GM19467 (cell line): ENCODE measurements around the gene MYCL.
"Not testable (repeated sequence)": the region's sequence is repeated elsewhere in the genome, so short reads cannot be mapped to it uniquely, and the experiment has no call there.

ENCODE experiments used
- ATAC-seq: cut with Tn5 transposase; IDR thresholded peaks from one replicate; pipeline ENCODE4 v1.9.1; 2021; ENCODE audit warnings: mild to moderate bottlenecking, moderate library complexity; ENCODE audit not compliant: unreplicated experiment

Gene MYCL

GRCh38 chr1:39892601-39893595 lies 8.8 kb downstream of the MYCL start:
- no peak for ATAC-seq

DNA sequence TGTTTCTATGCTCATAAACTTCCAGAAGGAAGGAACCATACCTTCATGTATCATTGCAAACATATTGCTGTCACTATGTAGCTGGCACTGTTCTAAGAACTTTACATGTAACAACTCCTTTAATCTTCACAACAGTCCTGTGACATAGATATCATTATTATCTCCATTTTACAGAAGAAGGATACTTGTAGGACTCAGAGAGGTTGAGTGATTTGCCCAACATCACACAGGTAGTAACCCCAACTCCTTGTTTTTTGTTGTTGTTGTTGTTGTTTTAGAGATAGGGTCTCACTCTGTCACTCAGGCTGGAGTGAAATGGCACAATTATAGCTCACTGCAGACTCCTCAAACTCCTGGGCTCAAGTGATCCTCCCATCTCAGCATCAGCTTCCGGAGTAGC lies 10.8 kb downstream of the MYCL start:
- no peak for ATAC-seq

GRCh38 chr1:39890273-39890672 lies 11.4 kb downstream of the MYCL start:
- ATAC-seq: no peak

- no peak for ATAC-seq
Measured at GRCh38 chr1:39886757-39887231, 14.9 kb downstream of the MYCL start.

DNA sequence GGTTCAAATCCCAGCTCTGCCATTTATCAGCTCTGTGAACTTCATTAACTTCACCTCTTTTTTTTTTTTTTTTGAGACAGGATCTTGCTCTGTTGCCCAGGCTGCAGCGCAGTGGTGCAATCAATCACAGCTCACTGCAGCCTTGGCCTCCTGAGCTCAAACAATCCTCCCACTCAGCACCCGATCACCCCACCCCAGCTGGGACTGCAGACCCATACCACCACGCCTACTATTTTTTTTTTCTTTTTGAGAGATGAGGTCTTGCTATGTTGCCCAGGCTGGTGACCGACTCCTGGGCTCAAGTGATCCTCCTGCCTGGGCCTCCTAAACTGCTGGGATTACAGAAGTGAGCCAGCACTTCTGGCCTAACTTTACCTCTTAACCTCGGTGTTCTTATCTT lies 16.2 kb downstream of the MYCL start:
- ATAC-seq: no peak

- no peak for ATAC-seq
Measured at GRCh38 chr1:39882152-39882551, 19.6 kb downstream of the MYCL start.

DNA sequence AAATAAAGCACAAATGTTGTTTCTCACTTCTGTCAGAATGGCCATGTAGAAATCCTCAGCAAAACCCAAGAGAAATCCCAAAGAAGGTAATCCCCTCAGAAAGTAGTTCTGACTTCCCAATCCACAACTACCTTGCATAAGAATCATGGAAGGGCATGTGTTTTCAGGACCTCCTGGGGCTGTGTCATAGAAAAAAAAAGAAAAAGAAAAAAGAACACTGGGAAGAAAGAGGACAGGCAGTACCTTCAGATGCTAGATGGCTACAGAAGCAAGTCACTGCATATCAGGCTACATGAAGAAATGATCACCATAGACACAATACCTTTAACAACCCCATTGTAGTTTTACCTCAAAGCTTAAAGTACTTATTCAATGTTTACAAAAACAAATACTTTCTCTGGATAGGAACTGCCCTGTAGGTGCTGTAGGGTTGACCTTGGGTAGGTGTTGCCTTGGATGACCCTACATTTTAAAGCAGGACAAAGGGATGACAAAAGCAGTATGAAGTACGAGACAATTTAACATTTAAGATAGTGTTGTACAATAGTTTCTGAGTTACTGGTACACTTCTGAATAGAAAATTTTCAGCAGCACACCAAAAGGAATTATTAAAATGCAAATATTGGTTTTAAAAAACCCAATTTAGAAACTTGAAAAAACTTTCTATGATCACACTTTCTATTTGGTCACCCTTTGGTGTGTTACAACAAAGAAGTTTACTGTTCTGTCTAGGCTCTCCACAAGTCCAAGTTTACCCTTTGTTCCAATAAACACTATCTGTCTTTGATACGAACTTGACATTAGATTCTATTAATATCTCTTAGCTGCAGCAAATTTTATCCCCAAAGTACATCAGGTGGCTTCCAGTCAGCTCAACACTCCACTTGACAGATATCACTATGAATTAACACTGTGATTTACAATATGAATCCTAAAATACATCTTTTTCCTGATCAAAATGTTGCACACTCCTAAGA lies 23.4 kb downstream of the MYCL start:
- ATAC-seq: no peak

DNA sequence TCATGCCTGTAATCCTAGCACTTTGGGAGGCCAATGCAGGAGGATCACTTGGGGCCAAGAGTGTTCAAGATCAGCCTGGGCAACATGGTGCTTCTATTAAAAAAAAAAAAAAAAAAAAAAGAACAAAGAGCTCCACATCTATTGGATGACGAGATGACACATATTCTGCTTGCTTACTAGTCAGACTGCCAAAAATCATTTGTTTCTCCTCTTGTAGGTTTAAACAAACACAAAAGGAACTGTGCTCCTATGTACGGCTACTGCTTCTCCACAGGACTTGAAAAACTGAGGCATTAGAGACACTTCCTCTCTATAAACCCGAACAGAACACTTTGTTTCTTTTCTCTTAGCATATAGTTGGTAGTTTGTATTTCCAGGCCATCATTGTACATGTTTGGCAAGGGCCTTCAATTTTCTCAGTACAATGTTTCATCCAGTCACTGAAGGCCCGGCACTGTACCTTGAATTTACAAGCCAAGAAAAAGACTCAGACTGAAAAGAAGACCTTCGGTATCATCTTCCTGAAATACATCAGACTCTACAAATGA lies 24.4 kb downstream of the MYCL start:
- ATAC-seq: no peak

DNA sequence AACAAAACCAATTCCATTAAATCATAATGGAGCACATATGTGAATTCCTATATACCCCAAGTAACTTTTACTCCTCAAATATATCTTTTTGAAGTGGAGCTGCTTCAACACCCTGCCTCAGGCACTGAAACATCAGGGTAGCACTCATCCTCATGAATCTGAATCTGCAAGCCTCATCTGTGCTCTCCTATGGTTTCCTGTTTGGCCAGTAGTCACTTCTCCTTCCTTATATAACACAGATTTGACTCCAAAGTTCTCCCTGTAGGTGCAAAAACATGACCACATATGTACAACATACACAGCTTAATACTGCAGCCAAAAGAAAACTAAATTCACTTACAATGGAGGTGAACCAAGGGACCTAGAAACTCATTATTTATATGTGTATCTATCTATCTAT lies 25.6 kb downstream of the MYCL start:
- ATAC-seq: no peak

GRCh38 chr1:39872698-39873097 lies 29.0 kb downstream of the MYCL start:
- no peak for ATAC-seq

- no peak for ATAC-seq
Measured at GRCh38 chr1:39871796-39872195, 29.9 kb downstream of the MYCL start.

GRCh38 chr1:39871043-39871442 lies 30.7 kb downstream of the MYCL start:
- not testable (repeated sequence) for ATAC-seq

DNA sequence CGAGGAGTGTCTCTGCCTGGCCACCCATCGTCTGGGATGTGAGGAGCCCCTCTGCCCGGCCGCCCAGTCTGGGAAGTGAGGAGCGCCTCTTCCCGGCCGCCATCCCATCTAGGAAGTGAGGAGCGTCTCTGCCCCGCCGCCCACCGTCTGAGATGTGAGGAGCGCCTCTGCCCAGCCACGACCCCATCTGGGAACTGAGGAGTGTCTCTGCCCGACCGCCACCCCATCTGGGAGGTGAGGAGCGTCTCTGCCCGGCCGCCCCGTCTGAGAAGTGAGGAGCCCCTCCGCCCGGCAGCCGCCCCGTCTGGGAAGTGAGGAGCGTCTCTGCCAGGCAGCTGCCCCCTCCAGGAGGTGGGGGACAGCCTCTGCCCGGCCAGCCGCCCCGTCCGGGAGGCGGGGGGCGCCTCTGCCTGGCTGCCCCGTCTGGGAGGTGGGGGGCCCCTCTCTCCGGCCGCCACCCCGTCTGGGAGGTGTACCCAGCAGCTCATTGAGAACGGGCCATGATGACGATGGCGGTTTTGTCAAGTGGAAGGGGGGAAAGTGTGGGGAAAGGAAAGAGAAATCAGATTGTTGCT lies 32.1 kb downstream of the MYCL start:
- ATAC-seq: not testable (repeated sequence)

- no peak for ATAC-seq
Measured at GRCh38 chr1:39866767-39867166, 35.0 kb downstream of the MYCL start.

- ATAC-seq: no peak
Measured at GRCh38 chr1:39865762-39866161, 36.0 kb downstream of the MYCL start.

- no peak for ATAC-seq
Measured at GRCh38 chr1:39863177-39863576, 38.5 kb downstream of the MYCL start.

- ATAC-seq: no peak
Measured at GRCh38 chr1:39861003-39861402, 40.7 kb downstream of the MYCL start.

DNA sequence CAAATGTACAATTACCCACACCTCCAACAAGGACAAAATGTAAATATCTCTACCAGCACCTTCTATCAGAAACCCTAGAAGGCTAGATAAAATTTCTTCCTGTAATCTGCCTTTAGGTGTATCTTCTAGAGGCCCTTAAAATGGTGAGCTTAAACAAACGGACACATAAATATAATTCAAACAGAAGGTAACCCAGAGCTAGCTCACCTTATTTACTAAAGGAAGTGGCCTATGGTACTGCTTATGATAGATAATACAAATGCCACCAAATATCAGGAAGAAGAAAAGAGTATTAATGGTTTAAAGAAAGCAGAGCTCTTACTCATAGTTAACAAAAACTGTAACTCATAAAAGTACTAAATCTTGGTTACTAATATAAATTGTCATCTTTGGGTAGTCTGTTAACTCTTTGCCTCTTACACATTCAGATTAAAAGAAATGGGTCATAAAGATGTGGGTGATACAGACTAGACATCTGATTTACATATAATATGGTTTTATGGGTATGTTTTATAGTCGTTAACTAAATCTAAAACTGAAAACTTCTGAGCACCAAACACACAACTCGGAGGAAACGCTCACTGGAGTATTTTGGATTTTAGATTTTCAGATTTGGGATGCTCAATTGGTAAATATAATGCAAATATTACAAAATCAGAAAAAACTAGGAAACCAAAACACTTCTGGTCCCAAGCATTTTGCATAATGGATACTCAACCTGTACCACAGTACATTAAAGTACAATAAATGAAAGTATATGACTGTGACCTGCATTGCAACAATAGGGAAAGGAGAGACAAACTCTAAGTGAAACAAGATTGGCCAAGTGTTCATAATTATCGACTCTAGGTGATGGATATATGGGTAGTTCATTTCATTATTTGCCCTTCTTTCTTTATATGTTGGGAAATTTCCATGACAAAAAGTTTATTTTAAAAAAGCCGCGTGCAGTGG lies 41.6 kb downstream of the MYCL start:
- ATAC-seq: no peak

DNA sequence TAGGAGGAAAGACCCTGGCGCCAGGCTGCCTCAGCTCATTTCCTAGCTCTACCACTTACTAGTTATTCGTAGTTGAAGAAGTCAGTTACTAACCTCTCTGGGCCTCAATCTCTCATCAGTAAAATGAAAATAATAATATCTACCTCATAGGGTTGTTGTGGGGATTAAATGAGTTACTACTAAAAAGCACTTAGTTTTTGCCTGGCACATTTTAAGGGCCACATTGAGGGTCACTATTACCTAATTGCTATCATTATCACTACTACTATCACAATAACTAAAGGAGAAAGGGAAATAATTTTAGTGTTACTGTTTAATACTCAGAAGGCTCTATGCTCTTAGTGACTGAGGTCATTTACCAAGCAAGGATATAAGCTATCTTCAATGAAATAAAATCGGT lies 43.4 kb downstream of the MYCL start:
- ATAC-seq: no peak
